Kidney (tissue), 22 donors: ENCODE measurements around the gene MSH5. TPM values are rescaled to one million over a fixed set of nuclear protein-coding genes. Genes with fewer than 3 reads are reported as not detected.

Source experiments
- DNase-seq, 5 donors: peaks; one replicate each; pipeline ENCODE4 v3.0.0-alpha.2; 2013 to 2020
- FAIRE-seq: peaks from 2 replicates; lab custom pipeline; 2012; peaks lifted over from hg19 to GRCh38; lab: Jason Lieb, UNC
- H3K27ac ChIP-seq, 2 donors: one replicate each; pipeline ENCODE4 v1.7.0; 2013; ENCODE audit warnings: low read depth in 2 of 2, low read length in 2 of 2, inconsistent platforms in 1 of 2
- H3K27me3 ChIP-seq: one replicate; pipeline ENCODE4 v1.7.1; 2013; ENCODE audit warnings: low read length, inconsistent platforms; ENCODE audit not compliant: control insufficient read depth, insufficient read depth
- H3K36me3 ChIP-seq, 3 donors: one replicate each; pipeline versions ENCODE4 v1.7.0 to v1.7.1; 2013; ENCODE audit warnings: low read length in 3 of 3, control low read depth in 1 of 3, inconsistent platforms in 1 of 3; ENCODE audit not compliant: insufficient read depth in 3 of 3, control insufficient read depth in 2 of 3
- H3K4me1 ChIP-seq, 3 donors: one replicate each; pipeline versions ENCODE4 v1.7.0 to v1.7.1; 2013; ENCODE audit warnings: low read length in 3 of 3, inconsistent platforms in 1 of 3, low read depth in 1 of 3; ENCODE audit not compliant: control insufficient read depth in 2 of 3, insufficient read depth in 2 of 3
- H3K4me3 ChIP-seq, 3 donors: one replicate each; pipeline versions ENCODE4 v1.7.0 to v1.8.1; 2013; ENCODE audit warnings: low read length in 3 of 3, control low read depth in 1 of 3, inconsistent platforms in 1 of 3
- H3K9ac ChIP-seq, 3 donors: one replicate each; pipeline versions ENCODE4 v1.7.0 to v1.7.1; 2013; ENCODE audit warnings: low read length in 3 of 3, control low read depth in 1 of 3, inconsistent platforms in 1 of 3
- H3K9me3 ChIP-seq, 3 donors: one replicate each; pipeline versions ENCODE4 v1.7.0 to v1.7.1; 2013; ENCODE audit warnings: low read length in 3 of 3, control low read depth in 1 of 3, inconsistent platforms in 1 of 3; ENCODE audit not compliant: control insufficient read depth in 2 of 3, insufficient read depth in 1 of 3
- CTCF ChIP-seq: IDR thresholded peaks from 3 replicates; pipeline ENCODE4 v1.5.1; 2012; ENCODE audit warnings: mild to moderate bottlenecking, moderate library complexity, borderline replicate concordance; ENCODE audit not compliant: insufficient read depth; ENCODE audit errors: extremely low read depth
- intact Hi-C: fragments of 100-400 bp; cut with DNase I; formaldehyde crosslinking; loops from one replicate; pipeline ENCODE4 v1.11.1; 2022
- long read RNA-seq, 10 donors: library from polyadenylated mRNA in 1 of 10; unstranded in 1 of 10; transcript quantifications; one replicate each; pipeline ENCODE4 v2.0.0 and lab custom pipeline, GENCODE V29; 2021 to 2026
- polyA plus RNA-seq: library from polyadenylated mRNA; stranded (reverse); fragments of 350-450 nt; fragmentation: Illumina TruSeq; extraction: RNeasy Lipid Tissue Mini Kit (QIAGEN cat#74804); gene quantifications from one replicate; pipeline ENCODE4 v1.2.3, GENCODE V29; 2014; ENCODE audit warnings: low read depth, low replicate concordance; ENCODE audit not compliant: insufficient read depth
- total RNA-seq: library from RNA; stranded (reverse); fragmentation: NEBNext Ultra II Directional; extraction: Animal tissue kit (Norgen Biotek cat#: 25700); gene quantifications from one replicate; pipeline ENCODE4 v1.2.1, GENCODE V29; 2021
- donor health status: control.
- donor health status: control.
- donor health status: control.
- donor health status: control.
- donor health status: control.
- donor health status: DM: yes; HTN: yes; CAD: no.
- donor health status: Normal renal cell carcinoma (clear cell type).

MSH5 gene
- 23.7 TPM for total RNA-seq
- polyA plus RNA-seq: 14.4 TPM
- long read RNA-seq, donor 1: 0 reads
- long read RNA-seq, donor 2, partial matches to known transcripts: 0 of 1 reads
- long read RNA-seq, donor 2, other reads (novel, unspliced or antisense): 0 of 1 reads
- long read RNA-seq, donor 3, partial matches to known transcripts: 0 of 1 reads
- long read RNA-seq, donor 3, other reads (novel, unspliced or antisense): 0 of 1 reads
- long read RNA-seq, donor 4: 0 reads
- long read RNA-seq, donor 5: 0 reads
- long read RNA-seq, donor 6: 0 reads
- long read RNA-seq, donor 7, partial matches to known transcripts: 0 of 4 reads
- long read RNA-seq, donor 7, other reads (novel, unspliced or antisense): 4 of 4 reads
- long read RNA-seq, donor 8: 0 reads
- long read RNA-seq, donor 9, partial matches to known transcripts: 0 of 1 reads
- long read RNA-seq, donor 9, other reads (novel, unspliced or antisense): 0 of 1 reads
- long read RNA-seq, donor 10: 0 reads

GRCh38 chr6:31739639-31740396 is at the start of gene MSH5:
TSS of gene MSH5 (plus strand) at chr6:31740005. CDS start at chr6:31740467, 462 bp downstream.
- Histone ChIP-seq H3K4me3 (peak within 1 kb of the TSS; percentile 74 to 93 (median 88)), H3K4me1 (peaks cover 10 to 32% (median 27%) of the 10 kb centered on the region in 3 donors), H3K9me3 (no peaks in the 10 kb centered on the region), H3K36me3 (peaks cover 0 to 2% (median 0%) of the 10 kb centered on the region in 3 donors), H3K9ac (peak within 1 kb of the TSS; percentile 60 to 80 (median 78)), H3K27ac (peak within 1 kb of the TSS; percentile 92 to 93), H3K27me3 (no peaks in the 10 kb centered on the region)
- TF ChIP-seq CTCF: no peak
- intact Hi-C loops: no loop called here
- peak; percentile 76 for FAIRE-seq
- peak; percentile 98 to 100 (median 100) for DNase-seq

- intact Hi-C loops: no loop called here
- Histone ChIP-seq H3K27me3 (no peaks in the 10 kb centered on the region), H3K4me1 (no peaks in the 10 kb centered on the region), H3K27ac (no peak overlapping the region), H3K36me3 (peaks cover 9 to 49% (median 46%) of the 10 kb centered on the region in 3 donors), H3K9me3 (no peaks in the 10 kb centered on the region), H3K9ac (no peak overlapping the region), H3K4me3 (no peak overlapping the region)
- TF ChIP-seq CTCF: no peak
- DNase-seq (no peak), FAIRE-seq (no peak)
These were observed 49.4 kb upstream of the MSH5 start for GRCh38 chr6:31690231-31691077.

GRCh38 chr6:31691078-31691463 is 48.7 kb upstream of the MSH5 start:
- no peak for DNase-seq
- Histone ChIP-seq H3K9me3 (no peaks in the 10 kb centered on the region), H3K27me3 (no peaks in the 10 kb centered on the region), H3K27ac (no peak overlapping the region), H3K4me1 (no peaks in the 10 kb centered on the region), H3K4me3 (no peak overlapping the region), H3K9ac (no peak overlapping the region), H3K36me3 (peaks cover 9 to 49% (median 46%) of the 10 kb centered on the region in 3 donors)
- no peak for FAIRE-seq
- TF ChIP-seq CTCF: no peak
- intact Hi-C loops: no loop called here
